Inflammatory macrophage treated with lipopolysaccharide for 1 hour (primary cell): ENCODE results near the gene CAV2.

ENCODE experiments used
- DNase-seq, 2 donors: peaks; one replicate each; pipeline ENCODE4 v3.0.0-alpha.2; 2020 to 2022

The CAV2 gene

GRCh38 chr7:116525298-116525912 is 25.9 kb downstream of the CAV2 start:
- no peak for DNase-seq

GRCh38 chr7:116525913-116526861 is 26.6 kb downstream of the CAV2 start:
- peak; percentile 49 to 65 for DNase-seq

- no peak for DNase-seq
Observed at GRCh38 chr7:116526897-116527296, 27.4 kb downstream of the CAV2 start.

GRCh38 chr7:116527521-116527920 is 28.0 kb downstream of the CAV2 start:
- DNase-seq = no peak

- no peak for DNase-seq
Observed at GRCh38 chr7:116528008-116528789, 28.7 kb downstream of the CAV2 start.

GRCh38 chr7:116529250-116529649 is 29.7 kb downstream of the CAV2 start:
- DNase-seq = no peak

GRCh38 chr7:116530107-116530820 is 30.7 kb downstream of the CAV2 start:
- no peak for DNase-seq

GRCh38 chr7:116532102-116532688 is 32.7 kb downstream of the CAV2 start:
- no peak for DNase-seq

- DNase-seq = no peak
Observed at GRCh38 chr7:116534790-116535189, 35.3 kb downstream of the CAV2 start.

- DNase-seq = no peak
Observed at GRCh38 chr7:116535416-116535815, 35.9 kb downstream of the CAV2 start.

GRCh38 chr7:116538138-116538537 is 38.6 kb downstream of the CAV2 start:
- no peak for DNase-seq

- no peak for DNase-seq
Observed at GRCh38 chr7:116539879-116540278, 40.3 kb downstream of the CAV2 start.

GRCh38 chr7:116540743-116541142 is 41.2 kb downstream of the CAV2 start:
- no peak for DNase-seq

GRCh38 chr7:116541951-116542350 is 42.4 kb downstream of the CAV2 start:
- no peak for DNase-seq

GRCh38 chr7:116542618-116543017 is 43.1 kb downstream of the CAV2 start:
- DNase-seq = no peak

GRCh38 chr7:116543664-116544063 is 44.1 kb downstream of the CAV2 start:
- DNase-seq = no peak

- no peak for DNase-seq
Observed at GRCh38 chr7:116544487-116544886, 44.9 kb downstream of the CAV2 start.

GRCh38 chr7:116545411-116545993 is 46.0 kb downstream of the CAV2 start:
- DNase-seq = no peak

GRCh38 chr7:116546054-116546453 is 46.5 kb downstream of the CAV2 start:
- DNase-seq = no peak

- DNase-seq = no peak
Observed at GRCh38 chr7:116546916-116547315, 47.4 kb downstream of the CAV2 start.

- DNase-seq = no peak
Observed at GRCh38 chr7:116547347-116547746, 47.8 kb downstream of the CAV2 start.

- no peak for DNase-seq
Observed at GRCh38 chr7:116548506-116548905, 49.0 kb downstream of the CAV2 start.
